GM12892 (cell line): Measurements from ENCODE around the gene MRPS7.

Source experiments
- POLR2A ChIP-seq: IDR thresholded peaks from 2 replicates; pipeline ENCODE4 v1.6.1; 2011; ENCODE audit warnings: low read depth, low read length, control low read depth
- TAF1 ChIP-seq: IDR thresholded peaks from 2 replicates; pipeline ENCODE4 v1.6.1; 2011; ENCODE audit warnings: low read depth, mild to moderate bottlenecking, control low read depth, low read length, borderline replicate concordance

GRCh38 chr17:75289832-75290337 lies 28.2 kb downstream of the MRPS7 start:
- TF ChIP-seq POLR2A, result no peak
- TF ChIP-seq TAF1, result no peak
